A549 (cell line): ENCODE results near the gene LRRC4C. TPM values are rescaled to one million over a fixed set of nuclear protein-coding genes. Genes with fewer than 3 reads are reported as not detected.

Source experiments
- ATAC-seq, 2 experiments: fragments of 200-7000 bp in 1 of 2; fragments of >200 bp in 1 of 2; cut with Nextera tagmentation in 1 of 2; cut with Tn5 transposase in 1 of 2; 3 replicates each; pipeline versions ENCODE4 v1.8.0 to v1.9.1; 2018 to 2020; ENCODE audit warnings: mild to moderate bottlenecking in 1 of 2, moderate library complexity in 1 of 2
- CTCF ChIA-PET: fragments of 300-600 bp; sonication (Branson Sonifier 250); formaldehyde crosslinking; extraction: SDS; loops from one replicate; lab custom pipeline; 2021; ENCODE audit warnings: antibody characterized with exemption, inconsistent platforms; lab: Yijun Ruan, JAX
- POLR2A ChIA-PET: fragments of 350-600 bp; formaldehyde crosslinking; extraction: SDS; loops from one replicate; lab custom pipeline; 2021; ENCODE audit warnings: antibody characterized with exemption, inconsistent platforms; lab: Yijun Ruan, JAX
- DNase-seq, 2 experiments: peaks; one replicate each; pipeline versions ENCODE4 v3.0.0 to v3.0.0-alpha.2; 2011 to 2016; ENCODE audit warnings: low read depth in 1 of 2, low spot score in 1 of 2
- FAIRE-seq: peaks from 2 replicates; lab custom pipeline; 2011; peaks lifted over from hg19 to GRCh38; lab: Jason Lieb, UNC
- H3K27ac ChIP-seq, 2 experiments: fragments of >200 bp; sonication (Bioruptor Twin); formaldehyde crosslinking; 3 replicates each; pipeline ENCODE4 v1.5.1; 2016 to 2017
- H3K4me1 ChIP-seq: fragments of >200 bp; sonication (Bioruptor Twin); formaldehyde crosslinking; 3 replicates; pipeline ENCODE4 v1.6.1; 2016
- H3K4me2 ChIP-seq: fragments of >200 bp; sonication (Bioruptor Twin); formaldehyde crosslinking; 3 replicates; pipeline ENCODE4 v1.6.1; 2016
- H3K4me3 ChIP-seq: fragments of >200 bp; sonication (Bioruptor Twin); formaldehyde crosslinking; 3 replicates; pipeline ENCODE4 v1.5.1; 2016
- H3K9me3 ChIP-seq: fragments of >200 bp; sonication (Bioruptor Twin); formaldehyde crosslinking; 3 replicates; pipeline ENCODE4 v1.6.1; 2016
- ATOH8 ChIP-seq: fragments of 250-450 bp; sonication (Bioruptor Pico); IDR thresholded peaks from 2 replicates; pipeline ENCODE4 v1.5.0; 2020; ENCODE audit warnings: low read depth, mild to moderate bottlenecking, moderate library complexity
- BHLHE40 ChIP-seq: IDR thresholded peaks from 2 replicates; pipeline ENCODE4 v1.6.1; 2012; ENCODE audit warnings: low read depth, low read length, inconsistent platforms
- CBX8 ChIP-seq: fragments of 200-600 bp; sonication (generic); IDR thresholded peaks from 2 replicates; pipeline ENCODE4 v1.6.1; 2016
- CHD4 ChIP-seq: fragments of 200-600 bp; sonication (generic); IDR thresholded peaks from 2 replicates; pipeline ENCODE4 v1.6.1; 2016; ENCODE audit warnings: antibody characterized with exemption, mild to moderate bottlenecking, borderline replicate concordance
- CTCF ChIP-seq: fragments of >200 bp; sonication (Bioruptor Twin); formaldehyde crosslinking; IDR thresholded peaks from 3 replicates; pipeline ENCODE4 v1.5.1; 2016
- EHF ChIP-seq: fragments of 250-450 bp; sonication (Bioruptor Pico); IDR thresholded peaks from 2 replicates; pipeline ENCODE4 v1.5.0; 2020; ENCODE audit warnings: mild to moderate bottlenecking
- ESRRA ChIP-seq: fragments of 150-350 bp; IDR thresholded peaks from 2 replicates; pipeline ENCODE4 v1.6.1; 2014; ENCODE audit warnings: mild to moderate bottlenecking, low read length, borderline replicate concordance
- FOSL2 ChIP-seq, 2 experiments: fragments of 450-650 bp in 1 of 2; fragments of >200 bp in 1 of 2; sonication (Bioruptor Twin) in 1 of 2; formaldehyde crosslinking; IDR thresholded peaks; 2 replicates each; pipeline versions ENCODE4 v1.5.0 to v1.6.1; 2016 to 2020; ENCODE audit warnings: mild to moderate bottlenecking in 1 of 2, moderate library complexity in 1 of 2
- HES2 ChIP-seq: fragments of >200 bp; sonication (Bioruptor Twin); formaldehyde crosslinking; IDR thresholded peaks from 2 replicates; pipeline ENCODE4 v1.6.1; 2016
- HOXA7 ChIP-seq: fragments of 250-450 bp; sonication (Bioruptor Pico); IDR thresholded peaks from 2 replicates; pipeline ENCODE4 v1.5.0; 2020; ENCODE audit warnings: mild to moderate bottlenecking, moderate library complexity
- JUN ChIP-seq, 2 experiments: fragments of >200 bp; sonication (Bioruptor Twin); formaldehyde crosslinking; IDR thresholded peaks; 2 replicates in 1 of 2; 3 replicates in 1 of 2; pipeline ENCODE4 v1.6.1; 2016 to 2017
- KDM1A ChIP-seq: fragments of 200-600 bp; sonication (generic); IDR thresholded peaks from 2 replicates; pipeline ENCODE4 v1.6.1; 2016; ENCODE audit warnings: low read depth, mild to moderate bottlenecking
- KDM5A ChIP-seq: fragments of 200-600 bp; sonication (generic); IDR thresholded peaks from 2 replicates; pipeline ENCODE4 v1.6.1; 2016; ENCODE audit warnings: antibody characterized with exemption, mild to moderate bottlenecking
- NR3C1 ChIP-seq: fragments of >200 bp; sonication (Bioruptor Twin); formaldehyde crosslinking; IDR thresholded peaks from 3 replicates; pipeline ENCODE4 v1.6.1; 2017
- PHF8 ChIP-seq: fragments of 200-600 bp; sonication (generic); IDR thresholded peaks from 2 replicates; pipeline ENCODE4 v1.6.1; 2016; ENCODE audit warnings: low read depth, mild to moderate bottlenecking, antibody characterized with exemption, moderate library complexity, borderline replicate concordance
- POLR2AphosphoS2 ChIP-seq: conservative IDR thresholded peaks from 2 replicates; pipeline ENCODE4 v1.6.1; 2012; ENCODE audit warnings: low read length, improper control_type of control experiment, inconsistent platforms
- SMC3 ChIP-seq: fragments of >200 bp; sonication (Bioruptor Twin); formaldehyde crosslinking; IDR thresholded peaks from 3 replicates; pipeline ENCODE4 v1.6.1; 2018; ENCODE audit warnings: inconsistent platforms
- SREBF2 ChIP-seq: fragments of 450-650 bp; IDR thresholded peaks from 2 replicates; pipeline ENCODE4 v1.6.1; 2014; ENCODE audit warnings: mild to moderate bottlenecking, moderate library complexity
- ZC3H11A ChIP-seq: fragments of 450-650 bp; IDR thresholded peaks from 2 replicates; pipeline ENCODE4 v1.6.1; 2014; ENCODE audit warnings: antibody characterized with exemption, mild to moderate bottlenecking
- WGBS: methylation state at CpG from one replicate; pipeline ENCODE4 v1.1.6; 2017; ENCODE audit errors: missing lambda C conversion rate; 5-methylcytosine and 5-hydroxymethylcytosine counted together
- polyA plus RNA-seq, 4 experiments: library from polyadenylated mRNA; depleted of rRNA in 3 of 4; stranded (reverse); fragments of >200 nt; fragmentation: RNase III in 1 of 4; extraction: RNeasy Plus Mini Kit Qiagen cat#74134 plus additional on column Dnase treatment in 1 of 4; gene quantifications; 2 replicates in 3 of 4; 3 replicates in 1 of 4; pipeline ENCODE4 v1.2.3, GENCODE V29; 2011 to 2017
- TF ChIP-seq, protein P1 (sequence below): fragments of 450-650 bp; IDR thresholded peaks from 2 replicates; pipeline ENCODE4 v1.6.1; 2014; ENCODE audit warnings: antibody characterized with exemption

Gene LRRC4C
- polyA plus RNA-seq, 2 of the 4 experiments (the other 2 are of a cell fraction), result not detected

- CTCF ChIA-PET, result no interaction called here
- no peak overlapping the region for H3K4me2 ChIP-seq
- H3K4me1 ChIP-seq, result no peaks in the 10 kb centered on the region
- FAIRE-seq (no peak), ATAC-seq (no peak), DNase-seq (no peak)
- TF ChIP-seq CTCF, result no peak
- no peak for TF ChIP-seq HOXA7 (CRISPR knock-in tag)
- no peak for TF ChIP-seq EHF
- no peak for TF ChIP-seq ATOH8 (CRISPR knock-in tag)
- no peak for TF ChIP-seq CBX8
- TF ChIP-seq SMC3, result no peak
- no peak for TF ChIP-seq ESRRA
- no peak for TF ChIP-seq KDM5A
- TF ChIP-seq KDM1A, result no peak
- WGBS, result 8% methylated on average over 2 of the region's 2 CpGs
- H3K27ac ChIP-seq, result no peak overlapping the region
- H3K9me3 ChIP-seq, result no peaks in the 10 kb centered on the region; the same call in 2 of the 3 replicates
- no peak overlapping the region for H3K4me3 ChIP-seq
- POLR2A ChIA-PET, result no interaction called here
Measured at GRCh38 chr11:41399323-41399722, 60.1 kb downstream of the LRRC4C start.

DNA sequence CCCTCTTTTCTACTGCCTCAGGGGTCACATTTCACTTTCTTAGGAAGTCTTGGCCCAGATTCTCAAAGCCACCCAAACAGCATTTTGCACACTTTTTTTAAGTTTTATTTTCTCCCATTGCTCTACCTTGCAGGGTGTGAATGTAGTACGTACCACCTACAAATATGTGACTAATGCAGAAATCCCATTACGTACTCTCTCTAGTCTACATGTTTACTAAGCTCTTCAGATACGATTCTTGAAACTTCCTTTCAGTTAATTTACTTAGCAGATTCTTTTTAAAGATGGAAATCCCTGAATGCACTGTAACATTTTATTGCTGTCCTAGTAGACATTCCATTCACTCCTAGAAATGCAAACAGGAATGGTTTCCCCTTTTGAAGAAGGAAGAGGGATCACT, 61.3 kb downstream of the LRRC4C start:
- FAIRE-seq (no peak), ATAC-seq (no peak), DNase-seq (no peak)
- WGBS, result 4% methylated on average over 3 of the region's 3 CpGs
- no peak for TF ChIP-seq EHF
- no peak for TF ChIP-seq CHD4
- no peak for TF ChIP-seq POLR2AphosphoS2
- no peak for TF ChIP-seq FOSL2 (IDR thresholded peaks at IDR 0.05)
- TF ChIP-seq FOSL2 (CRISPR knock-in tag; IDR thresholded peaks at IDR 0.05), result no peak
- TF ChIP-seq ATOH8 (CRISPR knock-in tag), result no peak
- TF ChIP-seq HES2, result no peak
- TF ChIP-seq ZC3H11A, result no peak
- Histone ChIP-seq H3K4me2 (no peak overlapping the region), H3K4me3 (no peak overlapping the region), H3K27ac (no peak overlapping the region), H3K9me3 (no peaks in the 10 kb centered on the region; the same call in 2 of the 3 replicates), H3K4me1 (no peaks in the 10 kb centered on the region)
- CTCF ChIA-PET, result no interaction called here
- POLR2A ChIA-PET, result no interaction called here

DNA sequence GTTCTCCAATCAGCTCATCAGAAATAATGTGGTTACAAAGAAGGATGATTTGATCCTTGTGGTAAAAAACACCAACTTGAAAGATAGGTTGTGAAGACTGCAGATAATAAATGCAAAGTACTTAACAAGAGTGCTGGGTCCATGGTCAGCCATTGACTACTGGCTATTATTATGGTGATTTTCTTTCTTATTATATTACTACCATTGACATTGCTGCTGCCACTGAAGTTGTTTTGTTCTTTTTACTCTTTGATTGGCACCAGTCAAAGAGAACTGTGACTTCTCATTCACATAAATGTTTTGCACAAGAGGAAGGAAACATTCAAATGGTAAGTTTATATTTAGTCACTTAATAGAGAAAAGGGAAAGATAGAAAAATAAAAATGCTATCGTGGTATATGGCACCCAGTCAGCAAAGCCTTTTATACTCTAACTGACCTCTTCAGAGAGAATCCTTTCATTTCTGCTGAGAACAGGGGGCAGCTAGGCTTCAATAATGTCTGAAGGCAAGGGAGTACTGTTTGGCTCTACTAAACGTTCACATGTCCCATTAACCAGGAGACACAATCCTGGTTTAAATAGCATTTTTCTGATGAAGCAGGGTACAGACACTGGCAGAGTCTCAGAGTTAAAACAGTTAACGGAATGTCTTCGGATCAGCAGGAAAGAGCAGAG, 64.8 kb downstream of the LRRC4C start:
- ATAC-seq (no peak), DNase-seq (no peak), FAIRE-seq (no peak)
- ChIA-PET CTCF (no interaction called here), POLR2A (no interaction called here)
- H3K4me2 ChIP-seq, result no peak overlapping the region
- H3K27ac ChIP-seq, result no peak overlapping the region
- TF ChIP-seq, protein P1, sequence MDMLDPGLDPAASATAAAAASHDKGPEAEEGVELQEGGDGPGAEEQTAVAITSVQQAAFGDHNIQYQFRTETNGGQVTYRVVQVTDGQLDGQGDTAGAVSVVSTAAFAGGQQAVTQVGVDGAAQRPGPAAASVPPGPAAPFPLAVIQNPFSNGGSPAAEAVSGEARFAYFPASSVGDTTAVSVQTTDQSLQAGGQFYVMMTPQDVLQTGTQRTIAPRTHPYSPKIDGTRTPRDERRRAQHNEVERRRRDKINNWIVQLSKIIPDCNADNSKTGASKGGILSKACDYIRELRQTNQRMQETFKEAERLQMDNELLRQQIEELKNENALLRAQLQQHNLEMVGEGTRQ, result no peak
- TF ChIP-seq BHLHE40 (no peak), JUN (IDR thresholded peaks at IDR 0.05) (no peak), ZC3H11A (no peak), NR3C1 (no peak), PHF8 (no peak), SREBF2 (no peak)
- WGBS, result 11% methylated on average over 4 of the region's 4 CpGs
- no peak overlapping the region for H3K4me3 ChIP-seq
- no peaks in the 10 kb centered on the region; the same call in 2 of the 3 replicates for H3K9me3 ChIP-seq
- H3K4me1 ChIP-seq, result no peaks in the 10 kb centered on the region
